Middle frontal gyrus (tissue), 1 donor: ENCODE results near the gene RRAS2.
"Not testable (repeated sequence)": the region's sequence is repeated elsewhere in the genome, so short reads cannot be mapped to it uniquely, and the experiment has no call there.

ENCODE experiments used
- DNase-seq: peaks from one replicate; pipeline ENCODE4 v3.0.0-alpha.2; 2015; ENCODE audit warnings: low spot score; ENCODE audit errors: extremely low spot score

RRAS2 gene

GRCh38 chr11:14372011-14372410 is 13.0 kb upstream of the RRAS2 start:
- no peak for DNase-seq

- no peak for DNase-seq
These were observed 12.3 kb upstream of the RRAS2 start for GRCh38 chr11:14371249-14371648.

GRCh38 chr11:14370496-14370895 is 11.5 kb upstream of the RRAS2 start:
- no peak for DNase-seq

- DNase-seq = no peak
These were observed 10.6 kb upstream of the RRAS2 start for GRCh38 chr11:14369598-14369997.

- DNase-seq = no peak
These were observed 8.0 kb upstream of the RRAS2 start for GRCh38 chr11:14366936-14367335.

GRCh38 chr11:14364322-14364721 is 5.3 kb upstream of the RRAS2 start:
- no peak for DNase-seq

- DNase-seq = no peak
These were observed 3.6 kb upstream of the RRAS2 start for GRCh38 chr11:14362611-14363010.

- DNase-seq = no peak
These were observed 3.0 kb upstream of the RRAS2 start for GRCh38 chr11:14361951-14362350.

GRCh38 chr11:14360976-14361375 is 2.0 kb upstream of the RRAS2 start:
- no peak for DNase-seq

GRCh38 chr11:14359501-14360031 is 583 bp upstream of the RRAS2 start:
- no peak for DNase-seq

GRCh38 chr11:14357881-14358728 is 878 bp downstream of the RRAS2 start:
- DNase-seq = no peak

- no peak for DNase-seq
These were observed 2.6 kb downstream of the RRAS2 start for GRCh38 chr11:14356342-14356741.

GRCh38 chr11:14354604-14355003 is 4.4 kb downstream of the RRAS2 start:
- DNase-seq = not testable (repeated sequence)

GRCh38 chr11:14350716-14351238 is 8.2 kb downstream of the RRAS2 start:
- no peak for DNase-seq

- no peak for DNase-seq
These were observed 8.8 kb downstream of the RRAS2 start for GRCh38 chr11:14350215-14350614.

GRCh38 chr11:14347991-14348390 is 11.0 kb downstream of the RRAS2 start:
- DNase-seq = no peak

- DNase-seq = no peak
These were observed 11.5 kb downstream of the RRAS2 start for GRCh38 chr11:14347494-14347893.

- no peak for DNase-seq
These were observed 12.6 kb downstream of the RRAS2 start for GRCh38 chr11:14346303-14346955.

GRCh38 chr11:14345668-14346067 is 13.3 kb downstream of the RRAS2 start:
- no peak for DNase-seq

- not testable (repeated sequence) for DNase-seq
These were observed 14.0 kb downstream of the RRAS2 start for GRCh38 chr11:14345016-14345415.

GRCh38 chr11:14342906-14343305 is 16.1 kb downstream of the RRAS2 start:
- no peak for DNase-seq

- no peak for DNase-seq
These were observed 17.0 kb downstream of the RRAS2 start for GRCh38 chr11:14341968-14342367.
